KOPT-K1 (cell line): Measurements from ENCODE around the gene SSUH2.

Experiments used
- H3K27ac ChIP-seq: fragments of 200-600 bp; sonication (generic); 2 replicates; pipeline ENCODE4 v1.5.1; 2016; ENCODE audit warnings: antibody characterized with exemption, mild to moderate bottlenecking, low read depth, low read length; ENCODE audit not compliant: poor library complexity, severe bottlenecking
- H3K36me3 ChIP-seq: fragments of 200-600 bp; sonication (generic); 2 replicates; pipeline ENCODE4 v1.5.1; 2017; ENCODE audit warnings: antibody characterized with exemption, mild to moderate bottlenecking, low read length, moderate library complexity; ENCODE audit not compliant: insufficient read depth
- H3K9me3 ChIP-seq: fragments of 200-600 bp; sonication (generic); 2 replicates; pipeline ENCODE4 v1.5.1; 2017; ENCODE audit warnings: antibody characterized with exemption, low read length, mild to moderate bottlenecking; ENCODE audit not compliant: insufficient read depth, poor library complexity, severe bottlenecking

SSUH2 gene

DNA sequence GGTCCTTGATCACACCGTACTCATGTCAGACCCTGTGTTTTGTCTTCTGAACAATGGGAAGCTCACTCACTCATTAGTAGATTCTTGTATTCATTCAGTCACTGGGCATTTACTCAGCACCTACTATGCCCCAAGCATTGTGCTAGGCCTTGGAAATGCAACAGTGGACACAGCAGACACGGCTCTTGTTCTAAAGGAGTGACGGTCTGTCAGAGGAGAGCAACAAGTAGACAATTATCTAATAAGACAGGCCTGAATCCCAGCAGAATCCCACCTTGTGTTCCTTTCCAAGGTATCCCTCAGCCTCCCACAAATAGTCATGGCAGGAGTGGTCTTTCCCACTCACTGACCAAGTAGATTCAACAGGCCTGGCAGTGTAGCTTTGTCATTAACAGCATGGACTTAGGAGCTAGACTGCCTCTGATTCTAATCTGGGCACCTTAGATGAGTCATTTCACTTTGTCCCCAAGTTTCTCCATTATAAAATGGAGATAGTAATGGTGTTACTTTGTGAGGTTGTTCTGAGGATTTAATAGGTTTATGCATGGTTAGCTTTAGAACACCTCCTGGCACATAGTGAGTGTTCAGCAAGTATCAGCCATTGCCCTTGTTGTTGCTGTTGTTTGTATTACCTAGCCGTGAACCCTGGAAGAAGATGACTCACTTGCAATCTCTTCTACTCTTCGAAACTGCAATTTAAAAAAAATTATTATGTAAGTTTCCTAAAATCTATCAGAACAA, 69.1 kb downstream of the SSUH2 start:
- Histone ChIP-seq H3K27ac (no peak overlapping the region), H3K36me3 (no peaks in the 10 kb centered on the region), H3K9me3 (no peaks in the 10 kb centered on the region)

DNA sequence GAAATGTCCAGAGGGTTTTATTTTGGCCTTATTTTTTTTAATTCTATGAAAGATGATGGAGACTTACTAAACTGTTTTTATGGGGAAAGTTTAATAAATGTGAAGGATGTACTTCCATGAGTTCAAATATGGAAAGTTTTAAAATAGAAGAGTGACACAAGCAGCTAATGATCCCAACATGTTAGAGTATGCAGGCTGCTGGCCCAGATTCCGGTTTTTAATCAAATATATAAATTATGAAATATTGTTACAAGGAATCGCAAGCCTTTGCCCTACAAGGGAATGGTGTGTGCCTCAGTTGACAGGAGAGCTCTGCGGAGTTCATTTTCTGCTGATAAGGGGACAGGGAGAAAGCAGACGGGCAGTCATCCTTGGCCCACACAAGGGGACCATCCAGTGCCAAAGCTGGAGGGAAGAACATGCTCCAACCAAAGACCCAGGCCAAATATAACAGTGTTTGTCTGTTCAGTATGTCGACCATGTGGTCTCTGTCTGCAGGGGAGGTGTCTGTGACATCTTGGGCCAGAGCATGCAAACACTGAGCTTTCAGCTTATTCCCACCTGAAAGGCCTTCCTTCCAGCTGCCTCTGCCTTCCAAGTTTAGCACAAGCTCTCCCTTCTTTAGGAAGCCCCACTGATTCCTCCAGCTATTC, 69.8 kb downstream of the SSUH2 start:
- Histone ChIP-seq H3K27ac (no peak overlapping the region), H3K36me3 (no peaks in the 10 kb centered on the region), H3K9me3 (no peaks in the 10 kb centered on the region)

DNA sequence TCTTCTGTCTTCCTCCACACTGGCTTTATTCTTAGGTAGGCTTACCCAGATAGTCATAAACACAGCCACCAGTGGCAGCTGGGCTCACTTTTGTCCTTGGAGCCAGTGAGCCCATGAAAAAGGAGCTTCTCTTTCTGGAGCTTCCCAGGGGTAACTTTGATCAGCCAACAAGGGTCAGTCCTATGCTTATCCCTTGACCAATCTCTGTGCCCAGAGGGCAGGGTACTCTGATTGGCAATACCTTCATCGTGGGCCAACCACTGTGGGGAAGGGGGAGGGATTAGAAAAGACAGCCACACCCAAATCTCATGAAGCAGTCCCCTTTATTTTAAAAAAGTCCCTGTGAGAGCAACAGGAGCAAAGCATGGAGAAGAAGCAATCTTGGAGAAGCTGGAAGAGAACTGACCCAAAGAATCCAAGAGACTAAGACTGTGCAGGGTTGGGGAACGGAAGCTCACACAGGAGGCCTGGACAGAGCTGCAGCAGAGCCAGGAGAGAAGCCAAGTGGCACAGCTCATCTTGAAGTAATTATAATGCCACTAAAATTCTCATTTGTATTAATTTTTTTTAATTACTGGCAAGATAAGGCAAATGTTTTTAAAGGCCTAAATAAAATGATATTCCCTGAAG, 70.4 kb downstream of the SSUH2 start:
- Histone ChIP-seq H3K36me3 (no peaks in the 10 kb centered on the region), H3K27ac (no peak overlapping the region), H3K9me3 (no peaks in the 10 kb centered on the region)

DNA sequence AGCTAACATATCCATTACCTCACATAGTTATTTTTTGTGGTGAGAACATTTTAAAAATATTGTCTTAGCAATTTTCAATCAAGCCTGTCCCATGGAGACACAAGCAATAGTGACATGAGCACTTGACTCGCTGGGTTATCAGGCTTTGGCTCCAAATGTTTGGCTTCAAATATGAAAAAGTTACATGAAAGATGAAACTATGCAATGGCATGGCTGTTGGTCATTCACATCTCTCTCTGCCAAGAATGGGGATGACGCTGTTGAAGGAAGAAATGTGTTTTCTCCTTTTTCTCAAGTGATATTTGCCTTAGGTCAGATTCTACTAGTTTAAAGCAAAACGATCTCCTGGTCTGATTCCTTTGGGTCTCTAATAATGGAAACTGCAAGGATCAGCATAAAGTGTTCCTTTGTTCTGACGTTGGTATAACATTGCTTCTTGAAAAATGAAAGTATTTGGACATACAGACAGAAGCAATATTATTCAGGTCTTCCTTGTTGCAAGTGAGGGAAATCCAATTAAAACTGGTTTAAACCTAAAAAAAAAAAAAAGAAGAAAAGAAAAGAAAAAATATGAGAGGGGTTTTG, 71.2 kb downstream of the SSUH2 start:
- Histone ChIP-seq H3K9me3 (no peaks in the 10 kb centered on the region), H3K36me3 (no peaks in the 10 kb centered on the region), H3K27ac (no peak overlapping the region)

DNA sequence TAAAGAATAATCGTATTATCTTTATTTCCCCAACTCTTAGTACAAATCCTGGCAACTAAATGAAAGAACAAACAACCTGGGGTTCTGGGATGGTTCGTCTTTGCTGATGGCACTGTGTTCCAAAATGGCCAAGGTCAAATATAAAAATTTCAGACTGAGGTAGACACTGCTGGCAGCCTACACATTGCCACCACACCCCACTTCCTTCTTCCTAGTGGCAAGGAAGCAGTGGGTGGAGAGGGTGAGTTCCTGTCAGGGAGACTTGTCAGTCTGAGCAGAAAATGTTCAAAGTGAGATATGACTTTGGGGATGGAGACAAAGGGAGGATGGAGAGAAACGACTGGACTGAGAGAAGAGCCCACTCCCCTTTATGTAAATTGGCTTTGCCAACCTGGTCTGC, 73.3 kb downstream of the SSUH2 start:
- no peak overlapping the region for H3K27ac ChIP-seq
- H3K9me3 ChIP-seq = no peaks in the 10 kb centered on the region
- no peaks in the 10 kb centered on the region for H3K36me3 ChIP-seq
